ENCODE results near the gene UBE2E2.

Gene UBE2E2

GRCh38 chr3:23444386-23444785 lies 241.3 kb downstream of the UBE2E2 start:
- DNase-seq = no peak

- DNase-seq = no peak
Observed at GRCh38 chr3:23446301-23446700, 243.2 kb downstream of the UBE2E2 start.

GRCh38 chr3:23448998-23449537 lies 245.9 kb downstream of the UBE2E2 start:
- no peak for DNase-seq

GRCh38 chr3:23450051-23450450 lies 246.9 kb downstream of the UBE2E2 start:
- DNase-seq = no peak

- DNase-seq = no peak
Observed at GRCh38 chr3:23450806-23451205, 247.7 kb downstream of the UBE2E2 start.

GRCh38 chr3:23452408-23452807 lies 249.3 kb downstream of the UBE2E2 start:
- no peak for DNase-seq

- no peak for DNase-seq
Observed at GRCh38 chr3:23455084-23455483, 252.0 kb downstream of the UBE2E2 start.

GRCh38 chr3:23455775-23456174 lies 252.6 kb downstream of the UBE2E2 start:
- DNase-seq = no peak

- no peak for DNase-seq
Observed at GRCh38 chr3:23457697-23458096, 254.6 kb downstream of the UBE2E2 start.

GRCh38 chr3:23459465-23459864 lies 256.3 kb downstream of the UBE2E2 start:
- DNase-seq = no peak

GRCh38 chr3:23459889-23460546 lies 256.9 kb downstream of the UBE2E2 start:
- no peak for DNase-seq

GRCh38 chr3:23461069-23461468 lies 257.9 kb downstream of the UBE2E2 start:
- DNase-seq = no peak

- DNase-seq = no peak
Observed at GRCh38 chr3:23463791-23464190, 260.7 kb downstream of the UBE2E2 start.

GRCh38 chr3:23465569-23465968 lies 262.4 kb downstream of the UBE2E2 start:
- DNase-seq = no peak

- DNase-seq = no peak
Observed at GRCh38 chr3:23468203-23468602, 265.1 kb downstream of the UBE2E2 start.

GRCh38 chr3:23474580-23475357 lies 271.6 kb downstream of the UBE2E2 start:
- DNase-seq = no peak

- no peak for DNase-seq
Observed at GRCh38 chr3:23475446-23475845, 272.3 kb downstream of the UBE2E2 start.

- no peak for DNase-seq
Observed at GRCh38 chr3:23479026-23479425, 275.9 kb downstream of the UBE2E2 start.

- no peak for DNase-seq
Observed at GRCh38 chr3:23479615-23480328, 276.6 kb downstream of the UBE2E2 start.

GRCh38 chr3:23480329-23480714 lies 277.2 kb downstream of the UBE2E2 start:
- DNase-seq = no peak

GRCh38 chr3:23481011-23481615 lies 278.0 kb downstream of the UBE2E2 start:
- DNase-seq = no peak

GRCh38 chr3:23481616-23482278 lies 278.6 kb downstream of the UBE2E2 start:
- no peak for DNase-seq

GRCh38 chr3:23484386-23484785 lies 281.3 kb downstream of the UBE2E2 start:
- no peak for DNase-seq
